KBM-7 (cell line): ENCODE results near the gene F11R.
"Not testable (repeated sequence)": the region's sequence is repeated elsewhere in the genome, so short reads cannot be mapped to it uniquely, and the experiment has no call there.

ENCODE experiments used
- DNase-seq: peaks from one replicate; pipeline ENCODE4 v3.0.0-alpha.2; 2015
- in situ Hi-C: fragments of 300-500 bp; cut with MboI; formaldehyde crosslinking; loops from 2 replicates; pipeline ENCODE4 v1.14.3; 2020; ENCODE audit warnings: low sequenced_read_pairs, low pct_unique_long_range_greater_than_20kb, mixed read lengths

Gene F11R

DNA sequence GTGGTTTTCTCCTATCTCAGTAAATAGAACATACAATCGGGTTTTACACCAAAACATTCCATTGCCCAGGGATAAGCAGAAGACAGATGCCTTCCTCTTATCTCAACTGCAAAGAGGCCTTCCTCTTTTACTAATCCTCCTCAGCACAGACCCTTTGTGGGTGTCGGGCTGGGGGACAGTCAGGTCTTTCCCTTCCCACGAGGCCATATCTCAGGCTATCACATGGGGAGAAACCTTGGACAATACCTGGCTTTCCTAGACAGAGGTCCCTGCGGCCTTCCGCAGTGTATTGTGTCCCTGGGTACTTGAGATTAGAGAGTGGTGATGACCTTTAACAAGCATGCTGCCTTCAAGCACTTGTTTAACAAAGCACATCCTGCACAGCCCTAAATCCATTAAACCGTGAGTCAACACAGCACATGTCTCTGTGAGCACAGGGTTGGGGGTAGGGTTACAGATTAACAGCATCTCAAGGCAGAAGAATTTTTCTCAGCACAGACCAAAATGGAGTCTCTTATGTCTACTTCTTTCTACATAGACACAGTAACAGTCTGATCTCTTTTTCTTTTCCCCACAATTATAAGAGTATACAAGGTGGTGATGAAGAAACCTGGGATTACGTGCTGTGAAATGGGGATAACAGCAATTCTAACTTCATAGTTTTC, 71.6 kb downstream of the F11R start:
- DNase-seq = peak; percentile 48
- in situ Hi-C loops = not testable (repeated sequence)

DNA sequence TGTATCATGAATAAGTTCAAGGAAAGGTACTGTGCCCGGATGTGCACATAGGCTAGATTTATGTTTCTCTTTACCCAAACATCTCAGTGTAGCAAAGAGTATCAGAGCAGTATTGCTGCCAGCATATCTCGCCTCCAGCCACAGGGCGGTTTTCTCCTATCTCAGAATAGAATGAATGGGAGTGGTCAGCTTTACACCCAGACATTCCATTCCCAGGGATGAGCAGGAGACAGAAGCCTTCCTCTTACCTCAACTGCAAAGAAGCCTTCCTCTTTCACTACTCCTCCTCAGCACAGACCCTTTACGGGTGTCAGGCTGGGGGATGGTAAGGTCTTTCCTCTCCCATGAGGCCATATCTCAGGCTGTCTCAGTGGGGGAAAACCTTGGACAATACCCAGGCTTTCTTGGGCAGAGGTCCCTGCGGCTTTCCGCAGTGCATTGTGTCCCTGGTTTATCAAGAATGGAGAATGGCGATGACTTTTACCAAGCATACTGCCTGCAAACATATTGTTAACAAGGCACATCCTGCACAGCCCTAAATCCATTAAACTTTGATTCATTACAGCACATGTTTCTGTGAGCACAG, 73.7 kb downstream of the F11R start:
- in situ Hi-C loops, DNase-seq: not testable (repeated sequence)

DNA sequence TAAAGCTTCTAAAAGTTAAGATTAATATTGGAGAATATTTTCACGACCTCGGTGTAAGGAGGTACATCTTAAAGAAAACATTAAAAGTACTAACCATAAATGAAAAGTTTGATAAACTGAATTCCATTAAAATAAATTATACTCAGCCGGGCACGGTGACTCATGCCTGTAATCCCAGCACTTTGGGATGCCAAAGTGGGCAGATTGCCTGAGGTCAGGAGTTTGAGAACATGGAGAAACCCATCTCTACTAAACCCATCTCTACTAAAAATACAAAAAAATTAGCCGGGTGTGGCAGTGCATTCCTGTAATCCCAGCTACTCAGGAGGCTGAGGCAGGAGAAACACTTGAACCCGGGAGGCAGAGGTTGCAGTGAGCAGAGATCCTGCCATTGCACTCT, 75.1 kb downstream of the F11R start:
- in situ Hi-C loops, DNase-seq: not testable (repeated sequence)
